ENCODE measurements around the gene ELAVL1. TPM values are rescaled to one million over a fixed set of nuclear protein-coding genes. Genes with fewer than 3 reads are reported as not detected.

ELAVL1 gene
- total RNA-seq, 2 experiments from 2014 or later, result 143 to 145 TPM

GRCh38 chr19:7994114-7994513 lies 11.3 kb downstream of the ELAVL1 start:
- Mint-ChIP-seq H3K9me3 (no peaks in the 10 kb centered on the region), H3K4me3 (no peak overlapping the region), H3K27me3 (no peaks in the 10 kb centered on the region), H3K36me3 (peaks cover 7% of the 10 kb centered on the region), H3K27ac (no peak overlapping the region), H3K4me1 (ENCODE audit: low read depth) (peaks cover 45% of the 10 kb centered on the region)
- DNase-seq, result no peak
- CTCF ChIA-PET, result no interaction called here
- intact Hi-C loops (cut with micrococcal nuclease), result no loop called here
- POLR2A ChIA-PET, result no interaction called here

- CTCF ChIA-PET, result interaction anchor here (1.1 kb wide), 1 partner anchor 9 kb away, joined by 3 read pairs; no protein-coding TSS in a partner anchor
- Mint-ChIP-seq H3K36me3 (peaks cover 10% of the 10 kb centered on the region), H3K4me1 (ENCODE audit: low read depth) (peaks cover 42% of the 10 kb centered on the region), H3K27ac (peak overlapping the region; percentile 43), H3K27me3 (no peaks in the 10 kb centered on the region), H3K4me3 (no peak overlapping the region), H3K9me3 (no peaks in the 10 kb centered on the region)
- POLR2A ChIA-PET, result no interaction called here
- DNase-seq, result no peak
- intact Hi-C loops (cut with micrococcal nuclease), result no loop called here
These were observed 11.9 kb downstream of the ELAVL1 start for GRCh38 chr19:7993560-7993959.

- no peak overlapping the region for H3K4me3 Mint-ChIP-seq
- H3K27me3 Mint-ChIP-seq, result no peaks in the 10 kb centered on the region
These were observed 12.9 kb downstream of the ELAVL1 start for GRCh38 chr19:7992575-7992974.

GRCh38 chr19:7989071-7989575 lies 16.3 kb downstream of the ELAVL1 start:
- H3K36me3 Mint-ChIP-seq, result peaks cover 30% of the 10 kb centered on the region
- H3K4me3 Mint-ChIP-seq, result no peak overlapping the region
- no peaks in the 10 kb centered on the region for H3K9me3 Mint-ChIP-seq
- peaks cover 6% of the 10 kb centered on the region for H3K4me1 Mint-ChIP-seq (ENCODE audit: low read depth)
- CTCF ChIA-PET, result interaction anchor here (0.7 to 3.1 kb wide), 3 partner anchors 13 to 45 kb away, joined by 3 to 12 read pairs (median 4); no protein-coding TSS in a partner anchor
- POLR2A ChIA-PET, result no interaction called here
- intact Hi-C loops (cut with micrococcal nuclease), result no loop called here
- DNase-seq, result no peak
- H3K27ac Mint-ChIP-seq, result no peak overlapping the region
- no peaks in the 10 kb centered on the region for H3K27me3 Mint-ChIP-seq

More at GRCh38 chr19:7992575-7992974, 12.9 kb downstream of the ELAVL1 start:
- ChIA-PET POLR2A (no interaction called here), CTCF (interaction anchor here (1.0 to 1.1 kb wide), 2 partner anchors 9 to 10 kb away, joined by 3 read pairs; no protein-coding TSS in a partner anchor)
- H3K36me3 Mint-ChIP-seq, result peaks cover 20% of the 10 kb centered on the region
- intact Hi-C loops (cut with micrococcal nuclease), result no loop called here
- no peak overlapping the region for H3K27ac Mint-ChIP-seq
- peaks cover 37% of the 10 kb centered on the region for H3K4me1 Mint-ChIP-seq (ENCODE audit: low read depth)
- DNase-seq, result no peak
- no peaks in the 10 kb centered on the region for H3K9me3 Mint-ChIP-seq

GRCh38 chr19:7988307-7988706 lies 17.1 kb downstream of the ELAVL1 start:
- Mint-ChIP-seq H3K36me3 (peaks cover 30% of the 10 kb centered on the region), H3K27me3 (no peaks in the 10 kb centered on the region), H3K4me1 (ENCODE audit: low read depth) (no peaks in the 10 kb centered on the region), H3K9me3 (no peaks in the 10 kb centered on the region), H3K4me3 (no peak overlapping the region), H3K27ac (no peak overlapping the region)
- DNase-seq, result no peak
- intact Hi-C loops (cut with micrococcal nuclease), result no loop called here
- CTCF ChIA-PET, result interaction anchor here (0.7 to 3.1 kb wide), 4 partner anchors 14 to 56 kb away, joined by 3 to 12 read pairs (median 4); no protein-coding TSS in a partner anchor
- POLR2A ChIA-PET, result no interaction called here

- DNase-seq, result no peak
- no peak overlapping the region for H3K27ac Mint-ChIP-seq
- ChIA-PET POLR2A (no interaction called here), CTCF (interaction anchor here (3.1 kb wide), 1 partner anchor 15 kb away, joined by 12 read pairs; no protein-coding TSS in a partner anchor)
- no peak overlapping the region for H3K4me3 Mint-ChIP-seq
- H3K9me3 Mint-ChIP-seq, result no peaks in the 10 kb centered on the region
- intact Hi-C loops (cut with micrococcal nuclease), result no loop called here
- H3K27me3 Mint-ChIP-seq, result no peaks in the 10 kb centered on the region
- peaks cover 30% of the 10 kb centered on the region for H3K36me3 Mint-ChIP-seq
- H3K4me1 Mint-ChIP-seq (ENCODE audit: low read depth), result no peaks in the 10 kb centered on the region
These were observed 18.2 kb downstream of the ELAVL1 start for GRCh38 chr19:7987114-7987768.

- Mint-ChIP-seq H3K4me3 (no peak overlapping the region), H3K9me3 (no peaks in the 10 kb centered on the region), H3K27me3 (no peaks in the 10 kb centered on the region), H3K4me1 (ENCODE audit: low read depth) (no peaks in the 10 kb centered on the region), H3K36me3 (peaks cover 31% of the 10 kb centered on the region), H3K27ac (no peak overlapping the region)
- ChIA-PET CTCF (no interaction called here), POLR2A (no interaction called here)
- intact Hi-C loops (cut with micrococcal nuclease), result no loop called here
- DNase-seq, result no peak
These were observed 18.9 kb downstream of the ELAVL1 start for GRCh38 chr19:7986321-7987113.

- Mint-ChIP-seq H3K36me3 (peaks cover 30% of the 10 kb centered on the region), H3K4me1 (ENCODE audit: low read depth) (no peaks in the 10 kb centered on the region), H3K27me3 (no peaks in the 10 kb centered on the region), H3K27ac (no peak overlapping the region), H3K9me3 (no peaks in the 10 kb centered on the region), H3K4me3 (no peak overlapping the region)
- ChIA-PET CTCF (no interaction called here), POLR2A (no interaction called here)
- no peak for DNase-seq
- intact Hi-C loops (cut with micrococcal nuclease), result no loop called here
These were observed 19.9 kb downstream of the ELAVL1 start for GRCh38 chr19:7985481-7985911.

GRCh38 chr19:7983995-7984837 lies 21.2 kb downstream of the ELAVL1 start:
- Mint-ChIP-seq H3K36me3 (peaks cover 32% of the 10 kb centered on the region), H3K9me3 (no peaks in the 10 kb centered on the region), H3K27me3 (no peaks in the 10 kb centered on the region), H3K4me1 (ENCODE audit: low read depth) (no peaks in the 10 kb centered on the region), H3K27ac (no peak overlapping the region), H3K4me3 (no peak overlapping the region)
- ChIA-PET CTCF (no interaction called here), POLR2A (no interaction called here)
- no peak for DNase-seq
- intact Hi-C loops (cut with micrococcal nuclease), result no loop called here

- Mint-ChIP-seq H3K4me1 (ENCODE audit: low read depth) (no peaks in the 10 kb centered on the region), H3K27ac (no peak overlapping the region), H3K9me3 (no peaks in the 10 kb centered on the region), H3K36me3 (peaks cover 28% of the 10 kb centered on the region), H3K4me3 (no peak overlapping the region), H3K27me3 (no peaks in the 10 kb centered on the region)
- ChIA-PET POLR2A (no interaction called here), CTCF (no interaction called here)
- no peak for DNase-seq
- intact Hi-C loops (cut with micrococcal nuclease), result no loop called here
These were observed 22.0 kb downstream of the ELAVL1 start for GRCh38 chr19:7983286-7983950.

GRCh38 chr19:7982651-7983099 lies 22.8 kb downstream of the ELAVL1 start:
- DNase-seq, result no peak
- Mint-ChIP-seq H3K9me3 (no peaks in the 10 kb centered on the region), H3K27me3 (no peaks in the 10 kb centered on the region), H3K4me3 (no peak overlapping the region), H3K4me1 (ENCODE audit: low read depth) (no peaks in the 10 kb centered on the region), H3K36me3 (peaks cover 21% of the 10 kb centered on the region), H3K27ac (no peak overlapping the region)
- ChIA-PET CTCF (no interaction called here), POLR2A (no interaction called here)
- intact Hi-C loops (cut with micrococcal nuclease), result no loop called here
